Activated CD8-positive, alpha-beta T cell treated with anti-CD3 and anti-CD28 coated beads, Interleukin-2, amount 10 ng/mL, durations not matched to agents 7 days and 5 days (primary cell): Measurements from ENCODE around the gene ACP4. TPM values are rescaled to one million over a fixed set of nuclear protein-coding genes. Genes with fewer than 3 reads are reported as not detected.

Source experiments
- ATAC-seq: fragments of 150-1000 bp; cut with Tn5 transposase; one replicate; pipeline ENCODE4 v1.10.0; 2021; ENCODE audit warnings: moderate library complexity
- CTCF ChIA-PET: fragments of 350-600 bp; sonication (Branson Sonifier 250); formaldehyde crosslinking; loops from one replicate; lab custom pipeline; 2021; ENCODE audit warnings: antibody characterized with exemption; lab: Charles Lee
- POLR2A ChIA-PET: fragments of 350-600 bp; sonication (Branson Sonifier 250); formaldehyde crosslinking; loops from one replicate; lab custom pipeline; 2021; ENCODE audit warnings: antibody characterized with exemption; lab: Charles Lee
- DNase-seq: peaks from one replicate; pipeline ENCODE4 v3.0.0-alpha.2; 2020
- H3K27ac Mint-ChIP-seq: one replicate; pipeline ENCODE4 v1.8.0; 2021; ENCODE audit warnings: mild to moderate bottlenecking, mixed read lengths
- H3K27me3 Mint-ChIP-seq: one replicate; pipeline ENCODE4 v1.8.0; 2021; ENCODE audit warnings: low read depth, mixed read lengths
- H3K36me3 Mint-ChIP-seq: one replicate; pipeline ENCODE4 v1.8.0; 2021; ENCODE audit warnings: low read depth, mixed read lengths
- H3K4me1 Mint-ChIP-seq: one replicate; pipeline ENCODE4 v1.8.0; 2021; ENCODE audit warnings: low read depth, mixed read lengths
- H3K4me3 Mint-ChIP-seq: one replicate; pipeline ENCODE4 v1.8.0; 2021; ENCODE audit warnings: mild to moderate bottlenecking, mixed read lengths
- H3K9me3 Mint-ChIP-seq: one replicate; pipeline ENCODE4 v1.8.0; 2022; ENCODE audit warnings: mixed read lengths; ENCODE audit not compliant: insufficient read depth
- total RNA-seq, 2 experiments: library from RNA; stranded (reverse); gene quantifications; one replicate each; pipeline ENCODE4 v1.2.3, GENCODE V29; 2021

Gene ACP4
- total RNA-seq, 2 experiments from 2014 or later: not detected

DNA sequence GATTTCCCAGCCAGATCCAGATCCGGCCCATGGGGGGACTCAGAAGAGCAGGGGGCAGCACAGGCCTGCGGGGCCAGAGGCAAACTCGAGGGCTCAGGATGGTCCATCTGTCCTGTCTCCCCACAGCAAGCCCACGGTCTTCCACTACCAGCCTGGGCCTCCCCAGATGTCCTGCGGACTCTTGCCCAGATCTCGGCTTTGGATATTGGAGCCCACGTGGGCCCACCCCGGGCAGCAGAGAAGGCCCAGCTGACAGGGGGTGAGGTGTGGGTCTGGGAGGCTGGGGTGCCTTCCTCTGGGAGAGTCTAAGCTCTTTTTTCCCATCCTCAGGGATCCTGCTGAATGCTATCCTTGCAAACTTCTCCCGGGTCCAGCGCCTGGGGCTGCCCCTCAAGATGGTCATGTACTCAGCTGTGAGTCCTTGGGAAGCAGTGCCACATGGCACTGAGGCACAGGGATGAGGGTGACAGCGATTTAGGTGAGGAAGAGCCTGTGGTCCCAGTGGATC lies 3.4 kb downstream of the ACP4 start:
- Mint-ChIP-seq H3K4me3 (no peak overlapping the region), H3K27ac (no peak overlapping the region), H3K9me3 (no peaks in the 10 kb centered on the region), H3K27me3 (no peaks in the 10 kb centered on the region), H3K4me1 (peaks cover 4% of the 10 kb centered on the region), H3K36me3 (peaks cover 12% of the 10 kb centered on the region)
- ATAC-seq (no peak), DNase-seq (no peak)
- CTCF ChIA-PET: interaction anchor here (0.9 to 1.1 kb wide), 2 partner anchors 69 to 256 kb away, joined by 3 to 4 read pairs; no protein-coding TSS in a partner anchor
- POLR2A ChIA-PET: interaction anchor here (0.6 to 5.0 kb wide), 3 partner anchors 9 to 249 kb away, joined by 3 to 29 read pairs (median 3); no protein-coding TSS in a partner anchor

DNA sequence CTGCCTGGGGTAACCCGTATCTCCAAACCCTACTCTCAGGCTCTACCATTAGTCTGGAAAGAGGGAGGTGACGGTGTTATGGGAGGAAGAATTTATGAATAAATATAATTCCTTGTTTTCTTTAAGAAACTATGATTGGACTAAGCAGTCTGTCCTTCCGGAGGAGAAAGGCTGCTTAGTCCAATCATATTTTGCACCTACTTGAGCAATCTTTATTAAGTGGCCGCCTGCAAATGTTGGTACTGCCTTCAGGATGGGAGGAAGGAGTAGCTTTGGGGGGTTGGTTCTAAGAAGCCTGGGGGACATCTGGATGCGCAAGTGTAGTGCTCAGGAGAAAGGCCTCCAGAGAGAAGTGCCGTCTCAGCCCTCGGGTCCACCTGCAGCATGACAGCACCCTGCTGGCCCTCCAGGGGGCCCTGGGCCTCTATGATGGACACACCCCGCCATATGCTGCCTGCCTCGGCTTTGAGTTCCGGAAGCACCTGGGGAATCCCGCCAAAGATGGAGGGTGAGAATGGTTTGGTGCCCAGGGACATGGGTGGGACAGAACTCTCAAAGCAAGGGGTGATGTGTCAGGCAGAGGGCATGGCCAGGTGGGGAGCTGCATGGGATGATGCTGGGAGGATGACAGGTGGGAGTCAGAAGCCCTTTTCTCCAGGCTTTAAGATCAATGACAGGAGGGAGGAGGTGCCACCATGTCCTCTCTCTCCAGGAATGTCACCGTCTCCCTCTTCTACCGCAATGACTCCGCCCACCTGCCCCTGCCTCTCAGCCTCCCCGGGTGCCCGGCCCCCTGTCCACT lies 4.1 kb downstream of the ACP4 start:
- no peak for DNase-seq

DNA sequence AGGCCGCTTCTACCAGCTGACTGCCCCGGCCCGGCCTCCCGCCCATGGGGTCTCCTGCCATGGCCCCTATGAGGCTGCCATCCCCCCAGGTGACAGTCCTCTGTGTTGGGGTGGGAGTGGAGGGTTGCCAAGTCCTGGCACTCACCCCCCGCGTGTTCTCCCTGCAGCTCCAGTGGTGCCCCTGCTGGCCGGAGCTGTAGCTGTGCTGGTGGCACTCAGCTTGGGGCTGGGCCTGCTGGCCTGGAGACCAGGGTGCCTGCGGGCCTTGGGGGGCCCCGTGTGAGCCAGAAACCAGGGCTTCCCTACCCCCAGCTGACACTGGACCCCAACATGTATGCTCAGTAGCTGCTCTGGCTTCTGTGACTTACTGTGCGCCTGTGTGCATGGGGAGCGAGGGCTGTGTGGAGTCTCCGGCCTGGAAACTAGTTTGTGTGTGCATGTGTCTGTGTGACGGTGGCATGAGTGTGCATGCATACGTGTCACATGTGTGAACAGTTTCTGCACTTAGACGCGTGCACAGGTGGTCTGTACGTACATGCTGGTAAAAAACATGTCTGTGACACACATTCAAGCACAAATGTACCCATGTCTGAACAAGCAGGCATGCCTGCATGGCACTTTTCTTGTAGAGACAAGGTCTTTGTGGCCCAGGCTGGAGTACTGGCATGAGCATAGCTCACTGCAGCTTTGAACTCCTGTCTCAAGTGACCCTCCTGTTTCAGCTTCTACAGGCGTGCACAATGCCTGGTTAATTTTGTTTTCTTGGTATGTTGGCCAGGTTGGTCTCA lies 4.9 kb downstream of the ACP4 start:
- no peak overlapping the region for H3K27ac Mint-ChIP-seq
- H3K9me3 Mint-ChIP-seq: no peaks in the 10 kb centered on the region
- H3K4me3 Mint-ChIP-seq: no peak overlapping the region
- ATAC-seq (peak; percentile 20), DNase-seq (no peak)
- no peaks in the 10 kb centered on the region for H3K27me3 Mint-ChIP-seq
- POLR2A ChIA-PET: interaction anchor here (0.7 to 5.0 kb wide), 2 partner anchors 9 to 373 kb away, joined by 3 to 29 read pairs; no protein-coding TSS in a partner anchor
- CTCF ChIA-PET: interaction anchor here (0.7 to 1.0 kb wide), 2 partner anchors 127 kb away, joined by 3 read pairs; no protein-coding TSS in a partner anchor
- peaks cover 14% of the 10 kb centered on the region for H3K36me3 Mint-ChIP-seq
- H3K4me1 Mint-ChIP-seq: peaks cover 6% of the 10 kb centered on the region

More for the DNA sequence above, 4.1 kb downstream of the ACP4 start:
- Mint-ChIP-seq H3K36me3 (peaks cover 12% of the 10 kb centered on the region), H3K4me1 (peaks cover 4% of the 10 kb centered on the region), H3K27ac (no peak overlapping the region), H3K4me3 (no peak overlapping the region), H3K27me3 (no peaks in the 10 kb centered on the region), H3K9me3 (no peaks in the 10 kb centered on the region)
- CTCF ChIA-PET: interaction anchor here (0.7 kb wide), 1 partner anchor 128 kb away, joined by 3 read pairs; no protein-coding TSS in a partner anchor
- peak; percentile 24 for ATAC-seq
- POLR2A ChIA-PET: interaction anchor here (0.6 to 5.0 kb wide), 3 partner anchors 8 to 250 kb away, joined by 3 to 29 read pairs (median 3); no protein-coding TSS in a partner anchor

DNA sequence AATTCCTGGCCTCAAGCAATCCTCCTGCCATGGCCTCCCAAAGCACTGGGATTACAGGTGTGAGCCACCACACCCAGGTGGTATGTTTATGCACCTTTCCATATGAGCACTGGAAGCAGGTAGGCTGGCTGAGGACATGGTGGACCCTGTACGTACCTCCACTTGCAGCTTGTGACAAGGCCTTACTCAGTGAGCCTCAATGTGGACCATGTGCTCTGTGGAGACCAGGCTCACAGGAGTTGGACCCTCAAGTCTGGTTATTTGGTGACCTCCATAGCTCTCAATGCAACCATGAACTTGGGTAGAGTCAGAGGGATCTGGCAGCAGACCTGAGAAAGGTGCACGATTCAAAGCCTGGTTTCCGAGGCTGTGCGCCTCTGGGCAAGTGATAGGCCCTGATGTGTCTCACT lies 5.5 kb downstream of the ACP4 start:
- H3K27ac Mint-ChIP-seq: no peak overlapping the region
- ATAC-seq: no peak
- no peaks in the 10 kb centered on the region for H3K27me3 Mint-ChIP-seq
- H3K4me1 Mint-ChIP-seq: peaks cover 9% of the 10 kb centered on the region
- DNase-seq: no peak
- peaks cover 17% of the 10 kb centered on the region for H3K36me3 Mint-ChIP-seq
- H3K9me3 Mint-ChIP-seq: no peaks in the 10 kb centered on the region
- H3K4me3 Mint-ChIP-seq: no peak overlapping the region
- ChIA-PET POLR2A (interaction anchor here (0.7 to 5.0 kb wide), 2 partner anchors 9 to 373 kb away, joined by 3 to 29 read pairs; no protein-coding TSS in a partner anchor), CTCF (interaction anchor here (0.6 to 1.0 kb wide), 2 partner anchors 12 to 126 kb away, joined by 3 to 4 read pairs; no protein-coding TSS in a partner anchor)

DNA sequence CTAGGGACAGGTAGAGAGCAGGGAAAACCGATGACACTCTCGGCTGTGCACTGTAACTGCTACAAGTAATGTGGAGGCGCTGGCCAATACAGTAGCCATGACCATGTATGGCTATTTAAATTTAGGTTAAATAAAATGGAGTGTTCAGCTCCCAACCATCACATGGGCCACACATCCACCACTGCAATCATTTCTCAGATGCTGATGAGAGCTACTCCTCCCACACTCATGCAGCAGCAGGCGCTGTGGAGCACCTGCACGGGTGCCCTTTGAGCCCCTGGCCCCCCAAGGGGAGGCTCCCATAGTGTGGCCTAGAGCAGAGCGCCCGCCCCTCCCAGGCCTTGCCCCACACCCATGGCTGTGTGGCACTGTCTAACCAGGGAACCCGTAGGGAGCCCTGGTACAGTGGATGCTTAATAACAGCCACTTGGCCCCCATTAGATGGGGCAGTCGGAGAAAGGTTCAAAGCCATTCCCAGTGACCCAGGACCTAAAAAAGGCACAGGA lies 6.0 kb downstream of the ACP4 start:
- DNase-seq: no peak
- H3K27ac Mint-ChIP-seq: no peak overlapping the region
- H3K4me3 Mint-ChIP-seq: no peak overlapping the region
- peaks cover 22% of the 10 kb centered on the region for H3K36me3 Mint-ChIP-seq
- no peak for ATAC-seq
- H3K4me1 Mint-ChIP-seq: peaks cover 14% of the 10 kb centered on the region
- CTCF ChIA-PET: interaction anchor here (0.6 to 1.0 kb wide), 2 partner anchors 12 to 126 kb away, joined by 3 to 4 read pairs; no protein-coding TSS in a partner anchor
- POLR2A ChIA-PET: interaction anchor here (5.0 kb wide), 1 partner anchor 8 kb away, joined by 29 read pairs; no protein-coding TSS in a partner anchor
- no peaks in the 10 kb centered on the region for H3K9me3 Mint-ChIP-seq
- H3K27me3 Mint-ChIP-seq: no peaks in the 10 kb centered on the region

DNA sequence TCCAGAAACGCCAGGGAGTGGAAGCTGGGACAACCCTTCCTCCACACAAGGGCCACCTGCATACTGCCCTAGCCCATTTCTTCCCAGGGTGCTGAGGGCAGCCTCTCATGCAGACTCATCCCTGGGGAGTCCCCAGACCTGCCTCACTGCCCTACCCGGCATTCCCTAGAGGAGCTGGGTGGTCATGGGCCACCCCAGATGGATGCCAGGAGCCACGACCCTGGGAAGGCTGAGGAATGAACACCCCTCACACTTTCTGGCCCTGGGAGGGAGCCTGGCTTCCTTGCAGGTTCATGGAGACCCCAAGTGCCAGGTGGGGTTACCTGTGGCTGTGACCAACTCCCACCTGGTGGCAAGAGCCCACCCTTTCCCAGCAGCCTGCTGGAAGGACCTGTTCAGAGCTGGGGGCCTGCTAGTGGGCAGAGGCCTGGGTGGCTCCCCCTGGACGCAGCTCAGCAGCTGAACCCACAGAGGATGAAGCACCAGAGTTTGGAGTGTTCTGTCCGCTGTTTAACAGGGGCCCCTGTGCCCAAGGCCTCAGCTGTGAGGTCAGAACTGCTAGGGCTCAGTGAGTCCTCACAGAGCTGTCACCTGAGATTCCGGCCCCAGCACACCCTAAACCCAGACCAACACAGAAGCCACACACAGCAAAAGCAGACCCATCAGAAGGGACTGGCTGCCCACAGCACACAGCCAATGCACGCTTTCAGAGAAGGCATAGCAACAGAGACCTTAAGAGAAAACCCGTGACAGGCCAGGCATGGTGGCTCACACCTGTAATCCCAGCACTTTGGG lies 6.6 kb downstream of the ACP4 start:
- H3K9me3 Mint-ChIP-seq: no peaks in the 10 kb centered on the region
- POLR2A ChIA-PET: no interaction called here
- CTCF ChIA-PET: no interaction called here
- no peak overlapping the region for H3K4me3 Mint-ChIP-seq
- H3K27ac Mint-ChIP-seq: no peak overlapping the region
- ATAC-seq (no peak), DNase-seq (no peak)
- H3K27me3 Mint-ChIP-seq: no peaks in the 10 kb centered on the region
- H3K4me1 Mint-ChIP-seq: peaks cover 17% of the 10 kb centered on the region
- peaks cover 25% of the 10 kb centered on the region for H3K36me3 Mint-ChIP-seq

DNA sequence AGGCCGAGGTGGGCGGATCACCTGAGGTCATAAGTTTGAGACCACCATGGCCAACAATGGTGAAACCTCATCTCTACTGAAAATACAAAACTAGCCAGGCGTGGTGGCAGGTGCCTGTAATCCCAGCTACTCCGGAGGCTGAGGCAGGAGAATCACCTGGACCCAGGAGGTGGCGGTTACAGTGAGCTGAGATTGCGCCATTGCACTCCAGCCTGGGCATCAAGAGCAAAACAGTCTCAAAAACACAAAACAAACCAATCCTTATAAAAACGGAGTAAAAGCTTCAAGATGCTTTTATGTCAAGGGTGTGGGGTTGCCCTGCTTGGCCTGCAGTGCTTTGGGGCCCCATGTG lies 7.2 kb downstream of the ACP4 start:
- H3K4me3 Mint-ChIP-seq: no peak overlapping the region
- no peak for ATAC-seq
- ChIA-PET CTCF (no interaction called here), POLR2A (interaction anchor here (0.6 kb wide), 1 partner anchor 72 kb away, joined by 4 read pairs; no protein-coding TSS in a partner anchor)
- H3K9me3 Mint-ChIP-seq: no peaks in the 10 kb centered on the region
- no peaks in the 10 kb centered on the region for H3K27me3 Mint-ChIP-seq
- peaks cover 31% of the 10 kb centered on the region for H3K36me3 Mint-ChIP-seq
- no peak for DNase-seq
- H3K27ac Mint-ChIP-seq: no peak overlapping the region
- H3K4me1 Mint-ChIP-seq: peaks cover 23% of the 10 kb centered on the region

DNA sequence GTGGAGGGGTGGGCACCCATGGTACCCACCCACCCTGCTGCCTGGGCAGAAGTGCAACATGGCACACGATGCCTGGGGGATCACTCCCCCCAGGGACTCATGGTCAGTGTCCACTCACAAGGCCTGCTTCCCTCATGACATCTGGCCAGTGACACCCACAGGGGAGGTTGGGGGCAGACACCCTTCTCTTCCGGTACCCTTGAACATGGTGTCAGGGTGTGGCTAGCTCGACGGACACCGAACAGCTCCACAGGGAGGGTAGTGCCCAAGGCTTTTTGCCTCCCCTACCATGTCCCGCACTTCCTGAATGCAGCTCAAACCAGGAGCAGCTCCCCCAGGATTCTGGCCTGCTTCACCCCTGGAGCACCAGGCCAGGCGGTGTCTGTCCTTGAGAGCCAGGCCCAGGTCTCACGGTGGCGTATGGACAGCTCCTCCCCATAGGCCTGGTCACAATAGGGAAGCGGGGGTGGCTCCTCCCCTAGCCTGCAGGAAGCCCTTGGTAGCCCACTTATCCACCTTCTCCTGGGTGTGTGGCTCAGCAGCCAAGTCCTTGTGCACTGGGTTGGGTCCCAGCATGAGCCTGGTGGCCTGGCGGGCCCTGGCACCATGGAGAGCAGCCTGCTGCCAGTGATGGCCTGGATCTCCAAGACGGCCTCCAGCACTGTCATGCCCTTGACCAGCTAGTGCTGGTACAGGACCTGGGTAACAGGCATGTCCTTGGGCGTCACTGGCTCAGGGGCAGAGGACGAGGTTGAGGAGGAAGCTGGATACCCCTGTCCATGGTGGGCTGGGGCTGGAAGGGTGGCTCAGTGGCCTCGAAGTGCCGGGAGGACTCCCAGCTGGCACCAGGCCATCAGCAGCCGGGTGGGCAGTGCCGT lies 7.8 kb downstream of the ACP4 start:
- Mint-ChIP-seq H3K4me3 (no peak overlapping the region), H3K9me3 (no peaks in the 10 kb centered on the region), H3K27ac (no peak overlapping the region), H3K4me1 (peaks cover 29% of the 10 kb centered on the region), H3K27me3 (no peaks in the 10 kb centered on the region), H3K36me3 (peaks cover 35% of the 10 kb centered on the region)
- no peak for DNase-seq
- POLR2A ChIA-PET: interaction anchor here (0.6 kb wide), 1 partner anchor 73 kb away, joined by 4 read pairs; no protein-coding TSS in a partner anchor
- CTCF ChIA-PET: no interaction called here
- no peak for ATAC-seq

DNA sequence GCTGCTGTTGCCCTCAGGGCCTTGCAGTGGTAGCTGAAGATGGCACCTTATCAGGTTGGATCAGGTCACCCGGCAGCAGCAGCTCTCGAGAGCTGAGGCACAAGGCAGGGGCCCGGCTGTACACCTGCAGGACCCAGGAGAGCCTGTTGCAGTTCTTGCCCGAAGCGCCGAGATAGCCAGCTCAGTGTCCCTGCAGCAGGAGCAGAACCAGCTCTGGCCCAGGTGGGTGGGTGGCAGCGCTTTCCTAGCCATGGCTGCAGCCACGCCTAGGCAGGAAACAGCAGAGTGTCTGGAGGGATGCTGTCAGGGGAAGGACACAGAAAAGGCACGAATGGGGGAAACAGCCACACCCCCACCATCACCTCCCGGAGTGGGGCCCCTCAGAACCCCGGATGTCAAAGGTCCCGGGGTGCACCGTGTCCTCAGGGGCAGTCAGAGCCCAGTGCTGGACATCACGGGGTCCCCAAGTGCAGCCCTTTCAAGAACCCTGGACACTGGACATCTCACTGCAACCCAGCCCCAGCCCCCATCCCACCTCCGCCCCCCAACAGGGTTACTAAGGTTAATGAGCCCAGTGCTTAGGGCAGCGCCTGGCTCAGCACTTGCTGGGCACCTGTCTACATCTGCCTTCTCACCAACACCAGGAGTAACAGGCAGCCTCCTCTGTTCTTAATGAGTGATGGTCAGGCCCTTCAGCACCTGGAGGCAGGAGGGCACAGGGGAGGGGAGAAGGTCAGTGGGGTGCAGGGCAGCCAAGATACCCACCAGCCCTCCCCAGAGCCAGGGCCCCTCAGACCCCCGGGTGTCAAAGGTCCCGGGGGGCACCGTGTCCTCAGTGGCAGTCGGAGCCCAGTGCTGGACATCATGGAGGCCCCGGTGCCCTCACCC lies 8.7 kb downstream of the ACP4 start:
- POLR2A ChIA-PET: no interaction called here

More for the DNA sequence above, 8.7 kb downstream of the ACP4 start:
- Mint-ChIP-seq H3K4me3 (no peak overlapping the region), H3K36me3 (peaks cover 42% of the 10 kb centered on the region), H3K27me3 (no peaks in the 10 kb centered on the region), H3K9me3 (no peaks in the 10 kb centered on the region), H3K4me1 (peaks cover 29% of the 10 kb centered on the region), H3K27ac (no peak overlapping the region)
- ATAC-seq: no peak
- CTCF ChIA-PET: no interaction called here
- no peak for DNase-seq
